Activated naive CD8-positive, alpha-beta T cell treated with anti-CD3 and anti-CD28 coated beads, Interleukin-2, amount 10 ng/mL, durations not matched to agents 7 days and 5 days (primary cell): ENCODE data around the gene GPD1L. TPM values are rescaled to one million over a fixed set of nuclear protein-coding genes. Genes with fewer than 3 reads are reported as not detected.
A peak's percentile ranks its signal among the peaks of the same experiment; 100 is the strongest.

Experiments
- ATAC-seq: fragments of 150-1000 bp; cut with Tn5 transposase; one replicate; pipeline ENCODE4 v1.10.0; 2021; ENCODE audit warnings: low read depth, moderate library complexity
- POLR2A ChIA-PET: fragments of 350-600 bp; sonication (Branson Sonifier 250); formaldehyde crosslinking; loops from one replicate; lab custom pipeline; 2021; ENCODE audit warnings: antibody characterized with exemption; lab: Charles Lee
- DNase-seq: peaks from one replicate; pipeline ENCODE4 v3.0.0; 2021
- H3K27ac Mint-ChIP-seq: one replicate; pipeline ENCODE4 v1.8.0; 2022; ENCODE audit warnings: mild to moderate bottlenecking, mixed read lengths
- H3K27me3 Mint-ChIP-seq: one replicate; pipeline ENCODE4 v1.8.0; 2022; ENCODE audit warnings: mild to moderate bottlenecking, moderate library complexity, mixed read lengths
- H3K36me3 Mint-ChIP-seq: one replicate; pipeline ENCODE4 v1.8.0; 2021; ENCODE audit warnings: mild to moderate bottlenecking, mixed read lengths
- H3K4me1 Mint-ChIP-seq: one replicate; pipeline ENCODE4 v1.8.0; 2021; ENCODE audit warnings: mixed read lengths
- H3K4me3 Mint-ChIP-seq: one replicate; pipeline ENCODE4 v1.8.0; 2022; ENCODE audit warnings: mild to moderate bottlenecking, moderate library complexity, mixed read lengths
- H3K9me3 Mint-ChIP-seq: one replicate; pipeline ENCODE4 v1.8.0; 2021; ENCODE audit warnings: mixed read lengths
- total RNA-seq, 2 experiments: library from RNA; stranded (reverse); gene quantifications; one replicate each; pipeline ENCODE4 v1.2.3, GENCODE V29; 2021

Gene GPD1L
- total RNA-seq, 2 experiments from 2014 or later, result 27.8 to 31.0 TPM

DNA sequence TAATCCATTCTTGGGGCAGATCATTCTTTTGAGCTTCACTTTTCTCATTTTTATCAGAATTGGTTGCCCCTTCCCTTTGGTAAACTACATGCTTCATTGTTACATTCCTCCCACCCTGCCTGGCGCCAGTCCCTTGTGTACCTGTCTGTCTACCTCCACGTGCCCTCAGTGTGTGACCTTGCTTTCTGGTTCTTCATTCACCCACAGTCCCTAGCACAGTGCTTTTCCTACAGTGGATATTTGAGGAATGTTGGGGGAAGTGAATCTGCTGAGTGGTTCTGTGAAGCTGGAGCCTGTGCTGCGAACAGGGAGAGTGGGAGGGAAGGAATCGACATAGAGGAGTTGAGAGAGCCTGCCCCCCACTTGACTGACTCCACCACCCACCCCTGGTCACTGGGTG, 23.4 kb downstream of the GPD1L start:
- DNase-seq, result no peak
- ATAC-seq, result no peak
- H3K27me3 Mint-ChIP-seq, result no peaks in the 10 kb centered on the region
- no peaks in the 10 kb centered on the region for H3K9me3 Mint-ChIP-seq
- peaks cover 21% of the 10 kb centered on the region for H3K4me1 Mint-ChIP-seq
- POLR2A ChIA-PET, result interaction anchor here (1.6 kb wide), 1 partner anchor 15 kb away, joined by 4 read pairs; no protein-coding TSS in a partner anchor
- H3K36me3 Mint-ChIP-seq, result peaks cover 47% of the 10 kb centered on the region
- no peak overlapping the region for H3K27ac Mint-ChIP-seq
- H3K4me3 Mint-ChIP-seq, result no peak overlapping the region

DNA sequence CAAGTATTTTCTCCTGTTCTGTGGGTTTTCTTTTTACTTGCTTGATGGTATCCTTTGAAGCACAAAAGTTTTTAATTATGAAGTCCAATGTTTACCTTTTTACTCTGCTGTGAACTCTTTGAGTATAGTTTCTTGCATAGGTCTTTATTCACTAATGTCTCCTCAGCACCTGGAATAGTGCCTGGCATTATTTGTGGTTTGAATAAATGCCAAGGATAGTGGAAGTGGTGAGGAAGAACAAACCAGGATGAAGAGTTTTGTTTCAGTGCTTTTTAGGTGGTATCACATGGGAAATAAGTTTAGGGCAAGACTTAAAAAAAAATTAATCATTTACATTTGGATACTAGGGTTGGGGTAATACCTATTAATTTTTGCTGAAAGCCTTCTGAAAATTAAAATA, 25.7 kb downstream of the GPD1L start:
- no peak for ATAC-seq
- H3K9me3 Mint-ChIP-seq, result peaks cover 1% of the 10 kb centered on the region
- peaks cover 13% of the 10 kb centered on the region for H3K4me1 Mint-ChIP-seq
- H3K4me3 Mint-ChIP-seq, result no peak overlapping the region
- no peak overlapping the region for H3K27ac Mint-ChIP-seq
- POLR2A ChIA-PET, result no interaction called here
- H3K27me3 Mint-ChIP-seq, result peaks cover 2% of the 10 kb centered on the region
- no peak for DNase-seq
- H3K36me3 Mint-ChIP-seq, result peaks cover 55% of the 10 kb centered on the region

DNA sequence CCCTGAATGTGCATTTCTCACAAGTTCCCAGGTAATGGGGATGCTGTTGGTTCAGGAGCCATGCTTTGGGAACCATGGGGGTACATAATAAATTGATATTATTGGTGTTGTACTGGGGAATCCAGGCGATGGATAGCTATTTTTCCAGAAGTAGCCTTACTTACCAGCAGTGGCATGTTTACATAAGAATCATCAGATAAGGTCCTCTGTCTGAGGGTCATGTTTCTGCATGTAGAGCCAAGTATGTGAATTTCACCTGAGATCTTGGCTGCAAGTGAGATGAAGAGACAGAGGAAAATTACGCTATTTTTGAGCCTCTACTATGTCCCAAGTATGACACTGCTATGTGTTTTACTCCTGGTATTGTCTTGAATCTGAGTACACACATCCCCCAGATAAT, 26.3 kb downstream of the GPD1L start:
- DNase-seq (no peak), ATAC-seq (no peak)
- Mint-ChIP-seq H3K9me3 (peaks cover 1% of the 10 kb centered on the region), H3K4me3 (no peak overlapping the region), H3K4me1 (peaks cover 17% of the 10 kb centered on the region), H3K27me3 (peaks cover 2% of the 10 kb centered on the region), H3K27ac (no peak overlapping the region), H3K36me3 (peaks cover 58% of the 10 kb centered on the region)
- POLR2A ChIA-PET, result no interaction called here

DNA sequence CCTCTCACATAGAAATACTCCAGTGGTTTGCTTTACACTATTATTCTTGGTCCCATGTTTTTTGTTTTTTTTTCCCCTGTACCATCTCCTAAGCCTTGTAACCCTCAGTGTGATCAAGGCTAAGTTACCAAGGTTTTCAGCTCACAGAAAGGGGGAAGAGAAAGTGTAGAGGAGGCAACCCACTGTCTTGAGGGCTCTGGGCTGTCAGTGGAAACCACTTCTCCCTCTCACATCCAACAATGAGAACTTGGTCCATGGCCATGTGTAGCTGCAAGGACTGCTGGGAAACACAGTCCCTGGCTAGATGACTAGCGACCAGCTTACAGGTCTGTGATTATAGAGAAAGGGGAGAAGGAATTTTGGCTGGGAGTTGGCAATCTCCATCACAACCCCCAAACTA, 30.3 kb downstream of the GPD1L start:
- no peak for DNase-seq
- Mint-ChIP-seq H3K27me3 (peaks cover 2% of the 10 kb centered on the region), H3K9me3 (peaks cover 1% of the 10 kb centered on the region), H3K36me3 (peaks cover 36% of the 10 kb centered on the region), H3K27ac (no peak overlapping the region), H3K4me1 (peaks cover 20% of the 10 kb centered on the region), H3K4me3 (no peak overlapping the region)
- ATAC-seq, result no peak
- POLR2A ChIA-PET, result no interaction called here

- Mint-ChIP-seq H3K4me3 (no peak overlapping the region), H3K27me3 (peaks cover 2% of the 10 kb centered on the region), H3K4me1 (peaks cover 19% of the 10 kb centered on the region), H3K36me3 (peaks cover 36% of the 10 kb centered on the region), H3K9me3 (peaks cover 1% of the 10 kb centered on the region), H3K27ac (no peak overlapping the region)
- POLR2A ChIA-PET, result no interaction called here
- DNase-seq (no peak), ATAC-seq (no peak)
These were observed 31.4 kb downstream of the GPD1L start for GRCh38 chr3:32137870-32138269.

GRCh38 chr3:32138545-32139104, 32.2 kb downstream of the GPD1L start:
- Mint-ChIP-seq H3K27ac (no peak overlapping the region), H3K27me3 (peaks cover 2% of the 10 kb centered on the region), H3K36me3 (peaks cover 37% of the 10 kb centered on the region), H3K4me1 (peaks cover 19% of the 10 kb centered on the region), H3K4me3 (no peak overlapping the region), H3K9me3 (peaks cover 1% of the 10 kb centered on the region)
- DNase-seq, result no peak
- POLR2A ChIA-PET, result interaction anchor here (1.0 kb wide), 1 partner anchor 24 kb away, joined by 3 read pairs; no protein-coding TSS in a partner anchor
- peak; percentile 18 for ATAC-seq

GRCh38 chr3:32140943-32141342, 34.5 kb downstream of the GPD1L start:
- POLR2A ChIA-PET, result no interaction called here

DNA sequence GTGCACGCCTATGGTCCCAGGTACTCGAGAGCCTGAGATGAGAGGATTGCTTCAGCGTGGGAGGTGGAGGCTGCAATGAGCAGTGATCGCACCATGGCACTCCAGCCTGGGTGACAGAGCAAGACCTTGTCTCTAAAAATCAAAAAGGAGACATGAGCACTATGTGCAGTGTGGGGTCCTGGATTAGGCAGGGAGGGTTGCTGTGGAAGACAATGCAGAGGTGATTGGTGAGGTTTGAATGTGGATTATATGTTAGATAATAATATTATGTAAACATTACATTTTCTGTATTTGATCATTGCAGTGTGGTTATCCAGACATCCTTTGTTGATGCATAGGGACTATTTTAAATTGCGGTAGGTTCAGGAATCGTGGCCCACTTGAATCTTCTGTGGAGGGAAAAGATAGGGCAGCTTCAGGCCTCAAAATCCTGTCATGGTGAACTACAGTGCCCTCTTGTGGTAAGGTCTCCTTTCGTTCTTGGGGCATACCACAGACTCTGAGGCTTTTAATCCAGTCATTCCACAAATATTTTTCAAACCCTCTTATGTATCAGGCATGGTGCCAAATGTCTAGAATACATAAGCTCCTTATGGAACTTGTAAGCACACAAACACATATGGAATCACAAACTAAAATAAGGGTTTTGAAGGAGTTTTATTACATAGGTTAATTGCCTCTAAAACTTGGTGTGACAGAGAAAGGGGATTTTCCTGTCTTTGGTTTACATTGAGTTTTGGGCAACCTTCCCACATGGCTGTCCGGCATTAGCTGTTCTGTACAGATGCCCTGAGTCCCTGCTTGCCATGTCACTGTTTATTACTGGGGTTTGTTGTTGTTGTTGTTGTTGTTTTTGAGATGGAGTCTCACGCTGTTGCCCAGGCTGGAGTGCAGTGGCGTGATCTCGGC, 37.7 kb downstream of the GPD1L start:
- Mint-ChIP-seq H3K36me3 (peaks cover 29% of the 10 kb centered on the region), H3K27me3 (no peaks in the 10 kb centered on the region), H3K27ac (no peak overlapping the region), H3K9me3 (no peaks in the 10 kb centered on the region), H3K4me1 (peaks cover 9% of the 10 kb centered on the region), H3K4me3 (no peak overlapping the region)
- POLR2A ChIA-PET, result no interaction called here
- ATAC-seq (peak; percentile 66), DNase-seq (no peak)

More at GRCh38 chr3:32140943-32141342, 34.5 kb downstream of the GPD1L start:
- DNase-seq (no peak), ATAC-seq (no peak)
- Mint-ChIP-seq H3K4me1 (peaks cover 21% of the 10 kb centered on the region), H3K27ac (no peak overlapping the region), H3K9me3 (no peaks in the 10 kb centered on the region), H3K27me3 (peaks cover 2% of the 10 kb centered on the region), H3K36me3 (peaks cover 29% of the 10 kb centered on the region), H3K4me3 (no peak overlapping the region)

DNA sequence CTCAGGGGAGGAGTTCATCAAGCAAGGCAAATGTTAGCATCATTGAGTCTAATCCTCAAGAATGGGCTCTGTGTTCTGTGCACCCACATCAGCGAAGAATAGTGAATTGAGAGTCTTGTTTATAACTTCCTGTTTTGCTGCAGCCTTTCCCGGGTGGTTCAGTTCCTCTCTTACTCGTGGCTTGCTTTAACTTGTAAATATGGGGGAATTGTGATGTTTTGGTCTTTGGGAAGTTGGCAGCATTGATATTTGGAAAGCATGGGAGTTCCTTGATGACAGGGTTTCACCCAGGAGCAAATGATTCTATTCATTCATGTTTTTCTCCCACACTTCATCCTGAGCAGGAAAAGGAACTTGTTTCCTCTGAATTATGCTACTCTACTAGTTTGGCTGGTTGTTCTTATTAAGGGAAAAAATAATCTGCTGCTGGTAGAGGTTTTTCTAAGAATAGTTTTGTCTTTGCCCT, 40.4 kb downstream of the GPD1L start:
- no peak overlapping the region for H3K4me3 Mint-ChIP-seq
- peaks cover 8% of the 10 kb centered on the region for H3K4me1 Mint-ChIP-seq
- POLR2A ChIA-PET, result no interaction called here
- no peaks in the 10 kb centered on the region for H3K27me3 Mint-ChIP-seq
- ATAC-seq, result no peak
- no peak overlapping the region for H3K27ac Mint-ChIP-seq
- H3K36me3 Mint-ChIP-seq, result peaks cover 29% of the 10 kb centered on the region
- H3K9me3 Mint-ChIP-seq, result no peaks in the 10 kb centered on the region
- DNase-seq, result no peak

DNA sequence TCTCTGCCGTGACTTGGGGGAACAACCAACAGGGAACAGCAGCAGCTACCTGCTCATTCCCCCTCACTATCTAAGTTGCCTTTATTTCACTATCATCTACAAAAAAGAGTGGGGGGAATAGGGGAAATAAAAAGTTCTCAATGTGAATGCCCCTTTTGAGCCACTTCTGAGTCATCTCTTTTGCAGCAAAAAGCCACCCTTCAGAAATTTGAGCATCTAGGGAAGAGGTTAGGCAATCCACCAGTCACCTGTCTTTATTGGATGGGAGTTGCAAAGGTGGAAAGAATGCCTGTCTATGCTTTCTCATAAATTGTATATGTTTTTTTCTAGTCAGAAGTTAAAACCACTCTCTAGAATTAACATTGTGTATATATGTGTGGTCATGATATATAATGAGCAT, 41.1 kb downstream of the GPD1L start:
- Mint-ChIP-seq H3K27me3 (no peaks in the 10 kb centered on the region), H3K4me3 (no peak overlapping the region), H3K4me1 (peaks cover 7% of the 10 kb centered on the region), H3K36me3 (peaks cover 30% of the 10 kb centered on the region), H3K9me3 (no peaks in the 10 kb centered on the region), H3K27ac (no peak overlapping the region)
- POLR2A ChIA-PET, result no interaction called here
- no peak for DNase-seq
- ATAC-seq, result no peak

GRCh38 chr3:32147933-32148332, 41.5 kb downstream of the GPD1L start:
- DNase-seq, result no peak
- Mint-ChIP-seq H3K27ac (no peak overlapping the region), H3K4me3 (no peak overlapping the region), H3K36me3 (peaks cover 30% of the 10 kb centered on the region), H3K9me3 (no peaks in the 10 kb centered on the region), H3K27me3 (no peaks in the 10 kb centered on the region), H3K4me1 (peaks cover 7% of the 10 kb centered on the region)
- POLR2A ChIA-PET, result no interaction called here
- ATAC-seq, result no peak

DNA sequence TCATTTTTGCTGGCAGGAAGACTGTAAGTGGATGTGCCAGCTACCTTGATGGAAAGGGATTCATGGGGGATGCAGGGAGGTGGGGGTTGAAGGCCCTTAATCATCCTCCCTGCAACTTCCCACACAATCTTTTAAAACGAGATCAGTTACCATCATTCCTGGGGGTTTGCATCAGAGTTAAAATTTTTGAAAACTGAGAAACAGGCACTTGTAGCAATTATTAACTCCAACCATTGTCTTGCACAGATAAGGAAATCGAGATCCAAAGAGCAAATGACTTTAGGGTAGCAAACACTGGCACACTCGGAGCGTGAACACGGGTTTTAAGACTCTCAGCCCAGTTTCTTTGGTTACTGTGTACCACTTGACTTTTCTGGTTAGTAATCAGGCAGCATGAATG, 41.9 kb downstream of the GPD1L start:
- DNase-seq (no peak), ATAC-seq (no peak)
- POLR2A ChIA-PET, result no interaction called here
- H3K4me1 Mint-ChIP-seq, result peaks cover 7% of the 10 kb centered on the region
- no peaks in the 10 kb centered on the region for H3K9me3 Mint-ChIP-seq
- H3K4me3 Mint-ChIP-seq, result no peak overlapping the region
- H3K27me3 Mint-ChIP-seq, result no peaks in the 10 kb centered on the region
- peaks cover 30% of the 10 kb centered on the region for H3K36me3 Mint-ChIP-seq
- no peak overlapping the region for H3K27ac Mint-ChIP-seq

DNA sequence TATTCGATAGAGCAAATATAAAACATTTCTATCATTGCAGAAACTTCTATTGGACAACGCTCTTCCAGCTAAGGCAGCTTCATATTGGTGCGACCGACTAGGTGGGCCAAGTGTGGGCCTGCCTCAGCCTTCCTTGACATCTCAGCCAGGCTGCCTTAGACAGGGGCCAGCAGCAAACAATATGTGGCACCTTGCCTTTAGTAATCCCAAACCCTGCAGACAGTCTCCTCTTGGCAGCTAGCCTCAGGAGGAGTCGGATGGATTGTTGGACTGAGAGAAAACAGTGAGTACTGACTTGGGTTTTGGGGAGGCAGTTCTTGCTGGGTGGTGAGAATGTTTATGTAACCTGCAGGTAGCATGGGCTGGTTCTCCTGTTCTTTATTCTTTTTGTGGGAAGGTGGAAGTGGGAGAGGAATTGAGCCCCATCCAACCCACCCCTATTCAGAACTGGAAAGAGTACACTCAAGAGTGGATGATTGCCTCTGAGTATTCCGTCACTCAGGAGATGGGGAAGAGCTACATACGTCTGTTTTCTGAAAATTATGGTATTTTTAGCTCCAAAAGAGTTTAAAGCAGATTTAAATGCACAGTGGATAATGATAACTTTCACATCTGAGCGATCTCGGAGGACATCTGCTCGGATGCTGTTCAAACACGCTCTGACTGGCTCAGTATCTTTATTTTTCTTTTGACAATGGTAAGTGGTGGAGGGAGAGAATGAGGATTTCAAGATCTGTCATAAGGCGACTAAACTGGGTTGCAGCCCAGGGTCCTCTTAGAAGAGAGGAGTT, 47.2 kb downstream of the GPD1L start:
- Mint-ChIP-seq H3K4me3 (no peak overlapping the region), H3K4me1 (peaks cover 2% of the 10 kb centered on the region), H3K9me3 (no peaks in the 10 kb centered on the region), H3K36me3 (peaks cover 15% of the 10 kb centered on the region), H3K27ac (no peak overlapping the region), H3K27me3 (no peaks in the 10 kb centered on the region)
- ATAC-seq, result no peak
- POLR2A ChIA-PET, result no interaction called here
- no peak for DNase-seq
